Subcutaneous preadipocyte (primary cell): ENCODE results near the gene SPG11. TPM values are rescaled to one million over a fixed set of nuclear protein-coding genes. Genes with fewer than 3 reads are reported as not detected.

ENCODE experiments used
- small RNA-seq: library from RNA; depleted of rRNA; stranded (forward); fragments of <200 nt; gene quantifications from one replicate; pipeline ENCODE3, GENCODE V24; 2012
- total RNA-seq: library from RNA; depleted of rRNA; stranded (reverse); fragments of >200 nt; gene quantifications from 2 replicates; pipeline ENCODE4 v1.2.3, GENCODE V29; 2012

Gene SPG11
- total RNA-seq, result 77.5 and 89.9 TPM in 2 replicates

GRCh38 chr15:44663410-44664308 lies at the start of gene SPG11:
Gene SPG11, minus strand, starts transcription at chr15:44663662. Its CDS starts 15 bp downstream, at chr15:44663647.

GRCh38 chr15:44711096-44711742 lies 47.8 kb upstream of the SPG11 start, which contains the start of the genes B2M and PATL2:
Gene B2M, plus strand, starts transcription at chr15:44711517. Its CDS starts 30 bp downstream, at chr15:44711547.
Gene PATL2, minus strand, starts transcription at chr15:44711323. Its CDS starts 34,833 bp downstream, at chr15:44676490.

GRCh38 chr15:44536962-44537734 lies 126.3 kb downstream of the SPG11 start, which contains the start of gene EIF3J:
Gene EIF3J, plus strand, starts transcription at chr15:44537147. Its CDS starts 48 bp downstream, at chr15:44537195.

Small RNAs within 50 kb of the gene (small RNA-seq; reads per million reads assigned to genes)
- not detected for gene RF00019

Other genes starting within 250 kb of the SPG11 start
- 40.1 and 58.6 TPM in 2 replicates for gene CTDSPL2, start 236.0 kb downstream of the SPG11 start, total RNA-seq
- gene EIF3J, start 126.5 kb downstream of the SPG11 start, total RNA-seq, result 28.3 and 36.4 TPM in 2 replicates
- gene PATL2, start 47.7 kb upstream of the SPG11 start, total RNA-seq, result 0.98 and 1.1 TPM in 2 replicates
- gene B2M, start 47.9 kb upstream of the SPG11 start, total RNA-seq, result 796 and 1,856 TPM in 2 replicates
- gene TRIM69, start 72.9 kb upstream of the SPG11 start, total RNA-seq, result 12.1 and 13.6 TPM in 2 replicates